GM19452 (cell line): ENCODE data around the gene TSEN54.

Source experiments
- ATAC-seq: cut with Tn5 transposase; IDR thresholded peaks from one replicate; pipeline ENCODE4 v1.9.1; 2021; ENCODE audit not compliant: unreplicated experiment

TSEN54 gene

GRCh38 chr17:75542229-75542628 is 25.9 kb downstream of the TSEN54 start:
- ATAC-seq = no peak

GRCh38 chr17:75542728-75543336 is 26.5 kb downstream of the TSEN54 start:
- ATAC-seq = no peak

GRCh38 chr17:75544250-75544649 is 27.9 kb downstream of the TSEN54 start:
- ATAC-seq = no peak

GRCh38 chr17:75546181-75546580 is 29.9 kb downstream of the TSEN54 start:
- ATAC-seq = no peak

GRCh38 chr17:75547091-75547490 is 30.8 kb downstream of the TSEN54 start:
- no peak for ATAC-seq

GRCh38 chr17:75548813-75549212 is 32.5 kb downstream of the TSEN54 start:
- ATAC-seq = no peak

DNA sequence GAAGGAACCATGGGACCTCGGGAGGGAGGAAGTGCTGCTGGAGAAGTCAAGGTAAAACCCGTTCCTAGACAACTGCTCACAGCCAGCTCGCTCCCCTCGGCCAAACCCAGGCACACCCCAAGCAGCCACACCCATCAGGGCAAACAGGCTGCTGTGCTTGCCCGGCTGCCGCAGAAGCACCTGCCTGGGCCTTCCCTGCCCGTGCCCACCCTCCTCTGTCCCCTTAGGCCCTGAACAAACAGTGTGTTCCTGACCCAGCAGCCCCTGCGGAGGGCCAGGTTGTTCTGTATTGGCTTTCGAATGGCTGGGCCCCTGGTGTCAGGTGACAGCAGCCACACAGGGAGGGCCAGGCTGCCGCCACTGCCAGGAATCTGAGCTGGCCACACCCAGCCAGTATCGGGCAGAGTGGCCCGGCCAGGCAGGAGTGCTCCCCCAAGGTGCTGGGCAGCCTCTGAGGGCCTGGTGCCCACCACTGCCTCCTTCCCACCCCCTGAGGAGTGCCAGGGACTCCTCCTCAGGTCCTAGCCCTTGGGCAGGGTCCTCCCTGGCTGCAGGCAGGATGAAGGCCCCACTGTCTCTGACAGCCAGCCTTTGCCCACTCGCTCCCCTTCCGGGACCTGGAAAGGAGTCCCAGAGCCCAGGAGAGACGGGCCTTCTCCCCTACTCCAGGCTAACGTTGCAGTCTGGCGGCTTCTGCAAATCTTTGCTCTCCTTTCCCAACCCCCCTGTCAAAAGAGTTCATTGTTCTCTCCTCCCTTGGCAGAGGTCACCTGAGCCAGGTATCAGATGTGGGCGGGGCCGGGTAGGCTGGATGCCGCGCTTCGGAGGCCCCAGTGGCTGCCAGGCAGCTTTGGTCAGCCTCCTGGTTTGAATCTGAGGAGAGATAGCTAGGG is 33.2 kb downstream of the TSEN54 start:
- ATAC-seq = no peak

DNA sequence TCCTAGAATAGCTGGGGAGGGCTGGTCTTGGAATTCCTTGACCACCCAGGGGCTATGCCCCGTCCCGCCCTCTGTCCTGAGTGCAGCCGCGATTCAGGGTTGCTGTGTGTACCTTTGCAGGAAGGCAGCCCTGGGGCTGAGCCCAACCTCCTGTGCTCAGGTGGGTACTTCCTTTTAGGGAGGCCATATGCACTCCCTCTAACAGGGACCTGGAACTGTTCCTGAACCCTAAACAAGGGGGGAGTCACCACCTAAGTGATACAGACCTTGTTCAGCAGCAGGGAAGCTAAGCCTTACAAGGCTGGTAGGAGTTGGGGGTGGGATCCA is 33.8 kb downstream of the TSEN54 start:
- no peak for ATAC-seq

GRCh38 chr17:75551266-75551665 is 34.9 kb downstream of the TSEN54 start:
- ATAC-seq = no peak

DNA sequence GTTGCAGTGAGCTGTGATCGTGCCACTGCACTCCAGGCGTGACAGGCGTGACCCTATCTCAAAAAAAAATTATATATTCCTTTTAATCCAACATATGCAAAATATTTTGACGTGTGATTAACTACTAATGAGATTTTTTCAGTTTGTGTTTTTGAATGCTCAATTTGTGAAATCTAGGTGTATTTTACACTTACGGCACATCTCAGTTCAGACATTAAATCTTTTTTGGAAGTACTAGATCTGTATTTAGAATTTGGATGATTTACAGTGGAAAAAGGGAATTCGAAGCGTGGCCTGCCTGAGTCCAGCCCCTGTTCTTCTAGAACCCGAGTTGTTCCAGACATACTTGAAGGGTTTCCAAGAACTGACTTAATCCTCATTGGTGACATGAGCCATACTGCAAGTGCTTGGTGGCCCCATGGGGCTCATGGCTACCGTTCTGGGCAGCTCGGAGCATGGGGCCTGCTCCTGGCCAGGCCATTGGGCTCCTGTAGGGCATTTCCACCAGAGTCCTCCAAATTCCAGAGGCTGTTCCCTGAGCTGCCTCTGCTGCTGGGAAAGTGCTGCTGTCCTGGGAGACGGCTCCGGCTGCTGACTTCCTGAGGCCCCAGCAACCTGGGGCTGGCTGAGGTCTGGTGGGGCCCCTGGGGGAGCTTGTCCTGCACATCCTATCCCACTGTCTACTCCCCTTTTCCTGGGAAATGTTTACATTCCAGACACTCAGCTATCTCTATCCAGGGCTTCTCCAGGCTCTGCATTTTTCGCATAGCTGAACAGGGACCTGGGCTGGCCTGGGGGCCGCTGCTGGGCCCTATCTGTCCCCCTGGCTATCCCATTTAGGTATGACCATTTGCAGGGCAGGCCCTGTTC is 36.3 kb downstream of the TSEN54 start:
- ATAC-seq = no peak

GRCh38 chr17:75553295-75554110 is 37.2 kb downstream of the TSEN54 start:
- no peak for ATAC-seq

GRCh38 chr17:75555679-75556153 is 39.4 kb downstream of the TSEN54 start:
- no peak for ATAC-seq

DNA sequence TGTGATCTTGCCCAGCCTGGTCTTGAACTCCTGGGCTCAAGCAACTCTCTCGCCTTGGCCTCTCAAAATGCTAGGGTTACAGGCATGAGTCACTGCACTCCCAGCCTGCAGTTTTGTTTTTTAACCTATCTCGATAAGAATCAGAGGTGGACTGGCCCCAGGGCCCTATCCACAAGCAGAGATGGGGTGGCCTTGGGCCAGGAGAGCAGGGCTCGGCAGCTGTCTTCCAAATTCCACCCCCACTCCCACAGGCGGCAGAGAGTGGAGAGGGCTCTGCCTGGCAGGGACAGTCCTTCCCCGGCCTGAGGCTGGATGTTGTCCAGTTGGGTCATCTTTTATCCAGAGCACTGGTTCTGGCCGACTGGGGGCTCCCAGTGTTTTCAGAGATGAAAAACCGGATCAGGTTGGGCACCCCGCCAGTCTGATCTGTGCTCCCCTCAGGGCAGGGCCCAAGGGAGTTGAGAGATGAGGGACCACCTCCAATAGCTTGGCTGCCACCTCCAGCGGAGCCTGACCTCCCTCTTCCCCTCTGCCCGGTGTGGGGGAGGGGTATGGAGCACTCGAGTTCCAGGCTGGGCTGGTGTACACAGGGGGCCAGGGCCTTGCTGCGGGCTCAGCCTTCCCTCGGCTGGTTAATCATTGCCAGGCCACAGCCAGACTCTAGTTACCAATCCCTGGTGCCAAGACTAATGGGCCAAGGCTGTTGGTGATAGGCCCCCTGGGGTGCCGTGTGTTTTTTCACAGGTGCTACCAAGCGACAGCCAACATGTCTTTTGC is 40.9 kb downstream of the TSEN54 start:
- no peak for ATAC-seq

- no peak for ATAC-seq
Measured at GRCh38 chr17:75557852-75558665, 41.7 kb downstream of the TSEN54 start.

DNA sequence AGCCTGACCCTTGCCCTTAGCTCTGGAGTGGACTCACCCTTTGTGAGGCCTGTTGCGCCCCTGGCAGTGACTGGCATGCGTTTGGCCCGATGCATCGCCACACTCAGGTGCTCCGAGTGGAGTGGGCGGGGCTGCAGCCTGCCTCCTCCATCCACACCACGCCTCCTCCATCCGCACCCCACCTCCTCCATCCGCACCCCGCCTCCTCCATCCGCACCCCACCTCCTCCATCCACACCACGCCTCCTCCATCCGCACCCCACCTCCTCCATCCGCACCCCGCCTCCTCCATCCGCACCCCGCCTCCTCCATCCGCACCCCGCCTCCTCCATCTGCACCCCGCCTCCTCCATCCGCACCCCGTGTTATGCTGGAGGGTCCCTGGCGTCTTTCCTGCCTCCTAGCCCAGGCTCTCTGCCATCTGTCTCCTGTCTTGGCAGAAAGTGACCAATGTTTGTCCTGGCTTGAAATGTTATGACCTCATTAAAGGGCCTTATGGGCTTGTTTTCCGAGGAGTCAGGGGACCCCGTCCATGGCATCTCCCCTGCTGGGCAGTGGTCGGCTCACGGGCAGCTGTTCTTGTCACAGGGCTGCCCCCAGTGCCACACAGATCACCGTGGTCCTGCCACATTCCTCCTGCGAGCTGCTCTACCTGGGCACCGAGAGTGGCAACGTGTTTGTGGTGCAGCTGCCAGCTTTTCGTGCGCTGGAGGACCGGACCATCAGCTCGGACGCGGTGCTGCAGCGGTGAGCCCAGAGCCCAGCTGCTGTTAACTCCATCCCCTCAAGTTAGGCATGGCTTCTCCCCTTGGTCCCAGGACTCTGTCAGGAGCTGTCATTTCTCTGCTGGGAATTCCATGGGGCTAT is 42.6 kb downstream of the TSEN54 start:
- no peak for ATAC-seq

- ATAC-seq = no peak
Measured at GRCh38 chr17:75559958-75560533, 43.7 kb downstream of the TSEN54 start.

DNA sequence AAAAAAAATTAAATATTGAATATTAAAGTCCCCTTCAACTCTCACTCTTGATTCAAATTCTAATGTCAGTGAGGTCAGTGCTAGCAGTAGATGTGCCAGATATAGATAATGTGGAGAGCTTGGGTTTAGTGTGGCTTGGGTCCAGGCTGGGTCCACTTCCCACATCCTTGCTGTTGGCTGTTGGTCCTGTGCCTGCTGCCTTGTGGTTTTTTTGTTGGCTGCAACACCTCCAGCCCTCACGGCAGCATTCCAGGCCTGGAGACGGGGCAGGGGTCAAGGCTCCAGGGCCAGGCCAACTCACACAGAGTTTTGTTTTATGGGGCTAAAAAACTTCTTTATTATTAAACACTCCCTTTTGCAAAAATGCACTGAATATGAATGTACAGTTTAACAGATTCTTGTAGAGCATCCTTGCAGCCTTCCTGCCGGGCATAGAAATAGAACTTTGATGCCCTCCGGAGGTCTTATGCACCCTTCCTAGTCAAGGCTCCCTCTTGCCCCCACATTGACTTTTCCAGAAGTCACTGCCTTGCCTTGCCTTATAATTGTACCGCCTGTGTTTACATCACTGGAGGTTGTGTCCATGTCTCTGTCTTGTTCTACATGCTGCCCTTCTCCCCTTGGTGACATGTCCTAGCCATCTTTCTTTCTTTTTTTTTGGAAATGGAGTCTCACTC is 45.7 kb downstream of the TSEN54 start:
- no peak for ATAC-seq
